ENCODE measurements around the gene SLC19A1.
"Not testable (repeated sequence)": the region's sequence is repeated elsewhere in the genome, so short reads cannot be mapped to it uniquely, and the experiment has no call there.

SLC19A1 gene

DNA sequence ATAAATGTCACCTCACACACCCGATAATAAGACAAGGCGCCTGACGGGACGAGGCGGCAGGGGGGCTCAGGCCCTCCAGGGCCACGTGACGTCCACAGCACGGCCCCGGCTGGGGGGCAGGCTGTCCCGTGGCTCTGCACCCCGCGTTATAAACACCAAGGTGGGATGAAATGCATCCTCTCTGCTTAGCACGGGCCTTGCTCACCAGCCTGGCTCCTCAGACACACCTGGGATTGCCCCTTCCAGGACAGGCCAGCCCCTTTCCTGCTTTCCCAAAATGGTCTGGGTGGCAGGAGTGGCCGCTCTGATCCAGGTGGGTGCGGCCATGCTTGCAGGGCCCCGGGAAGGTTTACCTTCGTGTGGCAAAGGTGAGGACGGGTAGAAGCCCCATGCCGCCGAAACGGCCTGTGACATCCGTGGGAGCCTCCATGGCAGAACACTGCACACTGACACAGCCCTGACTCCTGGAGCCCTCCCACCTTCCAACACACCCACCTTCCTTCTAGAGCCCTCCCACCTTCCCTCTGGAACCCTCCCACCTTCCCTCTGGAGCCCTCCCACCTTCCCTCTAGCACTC is 35.9 kb downstream of the SLC19A1 start:
- no peak for DNase-seq (ENCODE audit: low read depth, low spot score)

GRCh38 chr21:45505416-45506021 is 36.7 kb downstream of the SLC19A1 start:
- DNase-seq (ENCODE audit: low read depth, low spot score) = no peak

DNA sequence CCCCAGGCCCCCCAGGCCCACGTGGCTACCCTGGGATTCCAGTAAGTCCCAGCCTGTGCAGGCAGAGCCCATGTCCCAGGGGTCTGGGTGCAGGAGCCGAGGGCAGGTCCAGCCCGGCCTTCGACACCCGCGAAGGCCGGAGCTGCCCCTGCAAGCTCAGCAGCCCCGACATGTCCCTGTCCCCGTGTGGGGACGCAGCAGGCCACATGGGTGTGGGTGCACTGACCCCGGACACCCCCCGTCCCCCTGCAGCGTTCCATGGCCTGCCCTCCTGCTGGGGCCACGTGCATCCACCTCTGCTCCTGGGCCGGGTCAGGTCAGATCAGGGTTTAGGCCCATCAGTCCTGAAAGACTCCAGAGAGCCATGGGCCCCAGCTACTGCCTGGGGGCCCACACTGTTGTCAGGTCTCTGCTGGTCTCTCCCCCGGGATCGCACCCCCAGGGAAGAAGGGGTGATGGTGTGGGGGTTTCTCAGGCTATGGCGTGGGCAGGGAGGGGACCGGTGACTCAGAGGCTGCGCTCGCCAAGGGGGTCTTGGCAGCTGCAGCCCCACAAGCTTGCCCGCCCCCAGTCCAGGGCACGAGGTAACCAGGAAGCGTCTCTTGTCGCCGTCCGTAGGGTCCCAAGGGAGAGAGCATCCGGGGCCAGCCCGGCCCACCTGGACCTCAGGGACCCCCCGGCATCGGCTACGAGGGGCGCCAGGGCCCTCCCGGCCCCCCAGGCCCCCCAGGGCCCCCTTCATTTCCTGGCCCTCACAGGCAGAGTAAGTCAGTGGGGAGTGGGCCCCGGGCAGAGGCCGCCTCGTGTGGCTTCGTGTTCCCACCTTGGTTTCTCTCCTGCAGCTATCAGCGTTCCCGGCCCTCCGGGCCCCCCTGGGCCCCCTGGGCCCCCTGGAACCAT is 37.5 kb downstream of the SLC19A1 start:
- DNase-seq (ENCODE audit: low read depth, low spot score) = no peak

DNA sequence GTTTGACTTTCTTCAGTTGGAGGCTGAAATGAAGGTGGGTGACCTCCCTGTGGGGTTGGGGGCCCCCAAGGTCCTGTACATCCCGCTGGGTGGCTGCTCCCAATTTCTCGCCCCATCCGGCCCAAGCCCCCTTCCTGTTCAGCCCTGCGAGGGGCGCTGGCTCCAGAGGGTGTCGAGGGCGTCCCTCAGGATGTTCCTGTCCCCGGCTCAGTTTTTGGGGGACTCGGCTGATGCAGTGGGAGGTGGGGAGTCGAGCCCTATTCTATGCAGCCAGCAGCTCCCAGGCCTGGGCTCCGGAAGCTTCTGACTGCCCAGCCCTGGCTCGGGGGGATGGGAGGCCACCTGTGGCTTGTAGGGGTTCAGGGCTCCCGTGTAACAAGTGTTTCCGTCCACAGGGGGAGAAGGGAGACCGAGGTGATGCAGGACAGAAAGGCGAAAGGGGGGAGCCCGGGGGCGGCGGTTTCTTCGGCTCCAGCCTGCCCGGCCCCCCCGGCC is 38.2 kb downstream of the SLC19A1 start:
- no peak for DNase-seq (ENCODE audit: low read depth, low spot score)

DNA sequence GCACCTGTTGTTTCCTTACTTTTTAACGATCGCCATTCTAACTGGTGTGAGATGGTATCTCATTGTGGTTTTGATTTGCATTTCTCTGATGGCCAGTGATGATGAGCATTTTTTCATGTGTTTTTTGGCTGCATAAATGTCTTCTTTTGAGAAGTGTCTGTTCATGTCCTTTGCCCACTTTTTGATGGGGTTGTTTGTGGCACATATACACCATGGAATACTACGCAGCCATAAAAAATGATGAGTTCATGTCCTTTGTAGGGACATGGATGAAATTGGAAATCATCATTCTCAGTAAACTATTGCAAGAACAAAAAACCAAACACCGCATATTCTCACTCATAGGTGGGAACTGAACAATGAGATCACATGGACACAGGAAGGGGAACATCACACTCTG is 39.0 kb downstream of the SLC19A1 start:
- not testable (repeated sequence) for DNase-seq (ENCODE audit: low read depth, low spot score)

GRCh38 chr21:45502600-45502999 is 39.6 kb downstream of the SLC19A1 start:
- DNase-seq (ENCODE audit: low read depth, low spot score) = no peak

DNA sequence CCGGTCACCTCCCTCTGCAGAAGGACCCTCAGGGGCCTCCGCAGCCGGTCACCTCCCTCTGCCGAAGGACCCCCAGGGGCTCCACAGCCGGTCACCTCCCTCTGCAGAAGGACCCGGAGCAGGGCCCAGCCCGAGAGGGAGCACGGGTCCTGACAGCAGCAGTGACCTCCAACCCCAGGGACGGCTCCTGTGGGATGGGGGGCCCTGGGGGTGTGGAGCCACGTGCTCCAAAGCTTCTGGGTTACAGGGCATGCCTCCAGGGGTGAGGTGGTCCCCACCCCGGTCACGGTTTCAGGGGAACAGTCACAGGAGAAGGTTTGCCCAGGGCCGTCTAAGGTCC is 40.3 kb downstream of the SLC19A1 start:
- DNase-seq (ENCODE audit: low read depth, low spot score) = no peak

DNA sequence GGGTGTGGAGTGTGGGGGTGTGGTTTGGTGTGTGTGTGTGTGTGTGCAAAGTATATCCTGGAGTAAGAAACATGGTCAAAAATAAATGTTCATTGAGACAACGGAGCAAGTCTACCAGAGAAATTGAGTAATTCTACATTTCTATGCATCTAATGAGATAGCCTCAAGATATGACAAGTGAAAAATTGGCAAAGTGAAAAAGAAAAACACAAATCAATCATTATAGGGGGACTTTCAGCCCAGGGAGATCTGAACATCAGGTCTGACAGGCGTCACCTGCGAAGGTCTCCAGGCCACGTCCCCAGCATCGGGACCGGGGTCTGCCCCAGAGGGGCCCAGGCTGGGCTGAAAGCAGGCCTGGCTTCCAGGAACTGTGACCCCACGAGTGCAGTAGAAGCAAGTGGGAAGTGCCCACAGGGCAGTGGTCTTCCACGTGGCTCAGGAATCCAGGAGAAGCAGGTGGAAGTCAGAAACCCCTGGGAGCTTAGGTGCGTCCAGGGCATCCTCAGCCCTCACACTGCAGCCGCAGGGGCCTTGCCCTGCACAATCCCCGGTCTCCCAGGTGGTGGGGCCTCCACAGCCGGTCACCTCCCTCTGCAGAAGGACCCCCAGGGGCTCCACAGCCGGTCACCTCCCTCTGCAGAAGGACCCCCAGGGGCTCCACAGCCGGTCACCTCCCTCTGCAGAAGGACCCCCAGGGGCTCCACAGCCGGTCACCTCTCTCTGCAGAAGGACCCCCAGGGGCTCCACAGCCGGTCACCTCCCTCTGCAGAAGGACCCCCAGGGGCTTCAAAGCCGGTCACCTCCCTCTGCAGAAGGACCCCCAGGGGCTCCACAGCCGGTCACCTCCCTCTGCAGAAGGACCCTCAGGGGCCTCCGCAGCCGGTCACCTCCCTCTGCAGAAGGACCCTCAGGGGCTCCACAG is 40.9 kb downstream of the SLC19A1 start:
- not testable (repeated sequence) for DNase-seq (ENCODE audit: low read depth, low spot score)

GRCh38 chr21:45499970-45500577 is 42.2 kb downstream of the SLC19A1 start:
- DNase-seq (ENCODE audit: low read depth, low spot score) = no peak

- no peak for DNase-seq (ENCODE audit: low read depth, low spot score)
These were observed 43.0 kb downstream of the SLC19A1 start for GRCh38 chr21:45499201-45499750.

- DNase-seq (ENCODE audit: low read depth, low spot score) = no peak
These were observed 43.6 kb downstream of the SLC19A1 start for GRCh38 chr21:45498646-45499000.

- no peak for DNase-seq (ENCODE audit: low read depth, low spot score)
These were observed 44.2 kb downstream of the SLC19A1 start for GRCh38 chr21:45497846-45498645.

DNA sequence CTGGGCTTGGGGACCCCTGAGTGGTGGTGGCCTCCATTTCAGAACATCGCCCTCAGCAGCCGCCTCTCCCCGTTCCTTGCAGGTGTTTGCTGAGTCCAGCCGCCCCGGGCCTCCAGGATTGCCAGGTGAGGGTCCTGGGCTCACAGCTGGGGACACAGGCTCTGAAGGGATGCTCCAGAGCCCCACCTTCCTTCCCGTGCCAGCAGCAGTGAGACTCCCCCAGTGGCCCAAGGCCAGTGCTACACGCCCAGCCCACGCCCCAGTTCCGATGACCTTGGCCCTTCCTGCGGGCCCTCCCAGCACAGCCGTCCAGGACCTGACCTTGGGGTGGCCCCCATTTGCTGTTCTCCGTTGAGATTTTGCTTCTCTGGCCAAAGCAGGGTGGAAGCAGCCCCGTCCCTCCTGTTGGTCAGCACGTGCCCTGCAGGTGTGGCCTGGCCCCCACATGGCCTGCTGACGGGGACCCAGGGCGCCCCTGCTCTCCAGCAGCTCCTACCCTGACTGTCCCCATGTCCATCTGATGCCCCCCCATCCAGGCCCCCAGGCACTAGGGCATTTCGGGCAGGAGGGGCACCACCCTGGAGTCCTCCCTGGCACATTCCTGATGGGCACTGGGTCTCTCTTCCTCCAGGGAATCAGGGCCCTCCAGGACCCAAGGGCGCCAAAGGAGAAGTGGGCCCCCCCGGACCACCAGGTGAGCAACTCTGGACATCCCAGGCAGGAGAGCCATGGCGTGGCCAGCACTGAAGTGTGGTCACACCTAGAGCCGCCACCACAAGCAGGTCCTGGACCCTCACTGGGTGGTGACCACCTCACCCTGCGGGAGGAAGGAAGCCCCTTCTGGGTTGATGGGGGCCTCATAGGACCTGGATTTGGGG is 45.0 kb downstream of the SLC19A1 start:
- DNase-seq (ENCODE audit: low read depth, low spot score) = no peak

- no peak for DNase-seq (ENCODE audit: low read depth, low spot score)
These were observed 45.9 kb downstream of the SLC19A1 start for GRCh38 chr21:45496151-45496967.

GRCh38 chr21:45494851-45495680 is 47.2 kb downstream of the SLC19A1 start:
- DNase-seq (ENCODE audit: low read depth, low spot score) = no peak

GRCh38 chr21:45494135-45494850 is 47.9 kb downstream of the SLC19A1 start:
- no peak for DNase-seq (ENCODE audit: low read depth, low spot score)
